ENCODE measurements around the gene CRACR2A. TPM values are rescaled to one million over a fixed set of nuclear protein-coding genes. Genes with fewer than 3 reads are reported as not detected.

The CRACR2A gene
- total and polyA plus RNA-seq, 10 of the 15 experiments (the other 5 are each of a cell fraction or from before 2014, with no cell fraction given): 2.1 to 18.0 (median 13.2) TPM

DNA sequence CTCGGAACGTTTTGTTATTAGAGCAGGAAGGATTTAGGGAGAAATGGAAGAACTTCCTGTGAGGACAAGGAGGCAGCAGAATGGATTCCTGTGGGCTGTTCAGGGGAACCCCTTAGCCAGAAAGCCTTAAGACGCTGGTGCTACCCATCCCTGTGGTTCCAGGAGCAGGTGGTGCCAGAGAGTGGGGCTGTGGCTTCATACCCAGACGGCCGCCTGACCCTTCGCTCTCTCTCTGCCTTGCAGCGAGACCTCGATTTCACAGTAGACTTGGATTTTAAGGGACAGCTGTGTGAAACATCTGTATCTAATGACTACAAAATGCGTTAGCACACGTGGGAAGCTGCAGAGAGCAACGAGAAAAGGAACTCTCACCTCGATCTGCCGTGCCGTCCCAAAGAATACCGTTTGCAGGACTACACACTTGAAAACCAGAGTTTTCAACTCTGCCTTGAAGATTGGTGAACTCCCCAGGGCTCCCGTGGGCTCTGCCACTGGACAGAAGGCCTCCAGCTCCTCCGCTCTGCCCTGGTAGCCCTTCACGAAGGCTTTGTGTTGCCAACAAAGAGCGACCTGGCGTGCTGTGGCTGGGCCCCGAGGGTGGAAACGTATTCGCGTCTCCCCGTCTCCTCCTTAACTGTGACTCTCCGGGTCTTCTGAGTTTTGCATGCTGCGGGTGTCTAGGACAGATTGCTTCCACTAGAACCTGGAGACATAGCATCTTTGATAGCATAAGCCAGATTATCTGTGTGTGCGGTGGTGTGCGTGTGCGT is 159.9 kb downstream of the CRACR2A start (continued):
- TF ChIP-seq, protein P1, sequence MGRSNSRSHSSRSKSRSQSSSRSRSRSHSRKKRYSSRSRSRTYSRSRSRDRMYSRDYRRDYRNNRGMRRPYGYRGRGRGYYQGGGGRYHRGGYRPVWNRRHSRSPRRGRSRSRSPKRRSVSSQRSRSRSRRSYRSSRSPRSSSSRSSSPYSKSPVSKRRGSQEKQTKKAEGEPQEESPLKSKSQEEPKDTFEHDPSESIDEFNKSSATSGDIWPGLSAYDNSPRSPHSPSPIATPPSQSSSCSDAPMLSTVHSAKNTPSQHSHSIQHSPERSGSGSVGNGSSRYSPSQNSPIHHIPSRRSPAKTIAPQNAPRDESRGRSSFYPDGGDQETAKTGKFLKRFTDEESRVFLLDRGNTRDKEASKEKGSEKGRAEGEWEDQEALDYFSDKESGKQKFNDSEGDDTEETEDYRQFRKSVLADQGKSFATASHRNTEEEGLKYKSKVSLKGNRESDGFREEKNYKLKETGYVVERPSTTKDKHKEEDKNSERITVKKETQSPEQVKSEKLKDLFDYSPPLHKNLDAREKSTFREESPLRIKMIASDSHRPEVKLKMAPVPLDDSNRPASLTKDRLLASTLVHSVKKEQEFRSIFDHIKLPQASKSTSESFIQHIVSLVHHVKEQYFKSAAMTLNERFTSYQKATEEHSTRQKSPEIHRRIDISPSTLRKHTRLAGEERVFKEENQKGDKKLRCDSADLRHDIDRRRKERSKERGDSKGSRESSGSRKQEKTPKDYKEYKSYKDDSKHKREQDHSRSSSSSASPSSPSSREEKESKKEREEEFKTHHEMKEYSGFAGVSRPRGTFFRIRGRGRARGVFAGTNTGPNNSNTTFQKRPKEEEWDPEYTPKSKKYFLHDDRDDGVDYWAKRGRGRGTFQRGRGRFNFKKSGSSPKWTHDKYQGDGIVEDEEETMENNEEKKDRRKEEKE (IDR thresholded peaks at IDR 0.05): no peak
- TF ChIP-seq NFYB (IDR thresholded peaks at IDR 0.05; ENCODE audit: insufficient read depth, low read depth, low read length): no peak

GRCh38 chr12:3589745-3590144 is 163.2 kb downstream of the CRACR2A start:
- ChIA-PET POLR2A (no interaction called here), SMC1A (ENCODE audit: uncharacterized antibody, unreplicated experiment) (no interaction called here), RAD21 (ENCODE audit: unreplicated experiment) (no interaction called here), CTCF (no interaction called here)
- Histone ChIP-seq H3K4me2 (ENCODE audit: control insufficient read depth, insufficient read depth) (no peak overlapping the region), H3K4me1 (ENCODE audit: control insufficient read depth, insufficient read depth, low read length) (no peaks in the 10 kb centered on the region), H4K20me1 (ENCODE audit: control insufficient read depth, insufficient read depth) (no peaks in the 10 kb centered on the region), H3K27ac (ENCODE audit: control insufficient read depth, insufficient read depth) (no peak overlapping the region), H3K9me3 (replicated peaks; ENCODE audit: control insufficient read depth, insufficient read depth, low read length) (no peaks in the 10 kb centered on the region), H3K36me3 (ENCODE audit: control insufficient read depth in 2 of 2, insufficient read depth in 2 of 2, low read length in 1 of 2) (no peaks in the 10 kb centered on the region), H2AFZ (ENCODE audit: control insufficient read depth, low read depth, low read length) (no peak overlapping the region), H3K79me2 (ENCODE audit: control insufficient read depth, insufficient read depth, low read length) (no peaks in the 10 kb centered on the region), H3K9ac (ENCODE audit: control insufficient read depth, insufficient read depth, low read length) (no peak overlapping the region), H3K4me3 (no peak overlapping the region), H3K27me3 (replicated peaks in 1 of 2; ENCODE audit: control insufficient read depth in 2 of 2, insufficient read depth in 2 of 2, low read length in 1 of 2) (no peaks in the 10 kb centered on the region; a peak in 2 of 4 replicates)
- in situ Hi-C loops (cut with MboI): no loop called here
- ATAC-seq (no peak), FAIRE-seq (no peak), DNase-seq (ENCODE audit: low read depth, low spot score) (no peak)
- 0% methylated on average over 3 of the region's 3 CpGs for WGBS (ENCODE audit: insufficient coverage, insufficient replicate concordance, low lambda C conversion rate, missing lambda C conversion rate)
- TF ChIP-seq, protein P2, sequence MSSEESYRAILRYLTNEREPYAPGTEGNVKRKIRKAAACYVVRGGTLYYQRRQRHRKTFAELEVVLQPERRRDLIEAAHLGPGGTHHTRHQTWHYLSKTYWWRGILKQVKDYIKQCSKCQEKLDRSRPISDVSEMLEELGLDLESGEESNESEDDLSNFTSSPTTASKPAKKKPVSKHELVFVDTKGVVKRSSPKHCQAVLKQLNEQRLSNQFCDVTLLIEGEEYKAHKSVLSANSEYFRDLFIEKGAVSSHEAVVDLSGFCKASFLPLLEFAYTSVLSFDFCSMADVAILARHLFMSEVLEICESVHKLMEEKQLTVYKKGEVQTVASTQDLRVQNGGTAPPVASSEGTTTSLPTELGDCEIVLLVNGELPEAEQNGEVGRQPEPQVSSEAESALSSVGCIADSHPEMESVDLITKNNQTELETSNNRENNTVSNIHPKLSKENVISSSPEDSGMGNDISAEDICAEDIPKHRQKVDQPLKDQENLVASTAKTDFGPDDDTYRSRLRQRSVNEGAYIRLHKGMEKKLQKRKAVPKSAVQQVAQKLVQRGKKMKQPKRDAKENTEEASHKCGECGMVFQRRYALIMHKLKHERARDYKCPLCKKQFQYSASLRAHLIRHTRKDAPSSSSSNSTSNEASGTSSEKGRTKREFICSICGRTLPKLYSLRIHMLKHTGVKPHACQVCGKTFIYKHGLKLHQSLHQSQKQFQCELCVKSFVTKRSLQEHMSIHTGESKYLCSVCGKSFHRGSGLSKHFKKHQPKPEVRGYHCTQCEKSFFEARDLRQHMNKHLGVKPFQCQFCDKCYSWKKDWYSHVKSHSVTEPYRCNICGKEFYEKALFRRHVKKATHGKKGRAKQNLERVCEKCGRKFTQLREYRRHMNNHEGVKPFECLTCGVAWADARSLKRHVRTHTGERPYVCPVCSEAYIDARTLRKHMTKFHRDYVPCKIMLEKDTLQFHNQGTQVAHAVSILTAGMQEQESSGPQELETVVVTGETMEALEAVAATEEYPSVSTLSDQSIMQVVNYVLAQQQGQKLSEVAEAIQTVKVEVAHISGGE (CRISPR knock-in tag; IDR thresholded peaks at IDR 0.05): no peak
- TF ChIP-seq BHLHE40 (IDR thresholded peaks at IDR 0.05; ENCODE audit: borderline replicate concordance in 1 of 2, low read depth in 2 of 2, low read length in 1 of 2) (no peak), TCF7 (IDR thresholded peaks at IDR 0.05; ENCODE audit: borderline replicate concordance) (no peak), STAT1 (conservative IDR thresholded peaks at IDR 0.05) (no peak), ZNF687 (IDR thresholded peaks at IDR 0.05) (no peak), NFYA (IDR thresholded peaks at IDR 0.05; ENCODE audit: borderline replicate concordance, low read depth, low read length) (no peak)
- intact Hi-C loops (cut with micrococcal nuclease; ENCODE audit: unreplicated experiment): no loop called here
- no TSS peak for BruUV-seq (replicated peaks)

Data from GM12878 (cell line).